ENCODE data around the gene MRPS27.
"Not testable (repeated sequence)": the region's sequence is repeated elsewhere in the genome, so short reads cannot be mapped to it uniquely, and the experiment has no call there.

The MRPS27 gene

GRCh38 chr5:72194846-72195245 lies 125.2 kb downstream of the MRPS27 start:
- peak; percentile 24 for DNase-seq

DNA sequence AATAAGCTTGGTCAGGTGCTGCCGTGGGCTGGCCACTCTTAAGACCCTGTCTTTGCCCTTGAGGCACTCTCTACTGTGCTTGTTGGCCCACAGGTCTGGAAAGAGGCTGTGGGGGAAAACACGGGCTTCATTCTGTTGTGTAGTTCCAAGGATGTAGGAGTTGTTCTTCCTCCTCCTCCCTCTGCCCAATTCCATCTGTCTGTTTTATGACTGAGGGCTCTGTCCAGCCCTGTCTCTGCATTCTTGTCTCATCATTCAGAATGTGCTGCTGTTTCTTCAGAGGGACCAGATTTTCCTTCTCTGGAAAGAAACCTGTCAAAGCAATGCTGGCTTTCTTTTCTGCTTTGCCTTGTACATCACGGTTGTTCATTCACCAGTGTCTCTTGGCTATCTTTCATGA lies 128.6 kb downstream of the MRPS27 start:
- DNase-seq = no peak

DNA sequence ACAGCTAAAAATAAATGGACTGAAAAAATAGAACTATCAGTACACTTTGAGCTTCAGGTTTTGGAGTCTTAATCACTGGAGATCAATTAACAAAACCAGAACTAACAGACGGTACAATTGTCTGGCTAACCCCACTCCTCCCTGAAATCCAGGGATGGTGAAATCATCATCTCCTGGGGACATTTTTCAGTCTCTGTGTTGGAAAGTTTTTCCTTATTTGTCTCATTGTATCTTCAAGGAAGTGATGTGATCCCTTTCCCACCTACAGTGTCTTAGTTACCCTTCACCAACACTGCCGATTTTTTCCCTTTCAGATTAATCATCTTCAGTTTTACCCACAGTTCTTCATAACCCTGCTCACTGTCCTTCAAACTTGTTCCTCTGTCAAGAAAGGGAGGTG lies 130.9 kb downstream of the MRPS27 start:
- no peak for DNase-seq

DNA sequence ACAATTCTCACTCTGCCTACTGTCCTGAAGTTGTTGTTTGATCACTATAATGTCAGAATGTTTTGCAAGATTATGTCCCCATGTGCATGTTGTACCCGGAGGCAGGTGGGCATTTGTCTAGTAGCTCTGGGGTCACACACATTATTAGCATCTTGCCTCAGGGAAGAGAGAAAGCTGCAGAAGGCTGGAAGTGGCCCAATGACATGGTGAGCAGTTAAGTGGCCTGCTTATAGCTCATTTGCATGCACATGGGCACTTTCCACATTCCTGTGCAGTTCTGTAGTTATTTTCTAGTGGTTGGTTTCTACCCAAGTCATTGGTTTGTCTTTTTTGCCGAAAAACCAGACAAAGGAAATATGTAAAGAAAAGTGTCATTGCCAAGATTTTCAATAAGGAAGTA lies 131.9 kb downstream of the MRPS27 start:
- DNase-seq = no peak

DNA sequence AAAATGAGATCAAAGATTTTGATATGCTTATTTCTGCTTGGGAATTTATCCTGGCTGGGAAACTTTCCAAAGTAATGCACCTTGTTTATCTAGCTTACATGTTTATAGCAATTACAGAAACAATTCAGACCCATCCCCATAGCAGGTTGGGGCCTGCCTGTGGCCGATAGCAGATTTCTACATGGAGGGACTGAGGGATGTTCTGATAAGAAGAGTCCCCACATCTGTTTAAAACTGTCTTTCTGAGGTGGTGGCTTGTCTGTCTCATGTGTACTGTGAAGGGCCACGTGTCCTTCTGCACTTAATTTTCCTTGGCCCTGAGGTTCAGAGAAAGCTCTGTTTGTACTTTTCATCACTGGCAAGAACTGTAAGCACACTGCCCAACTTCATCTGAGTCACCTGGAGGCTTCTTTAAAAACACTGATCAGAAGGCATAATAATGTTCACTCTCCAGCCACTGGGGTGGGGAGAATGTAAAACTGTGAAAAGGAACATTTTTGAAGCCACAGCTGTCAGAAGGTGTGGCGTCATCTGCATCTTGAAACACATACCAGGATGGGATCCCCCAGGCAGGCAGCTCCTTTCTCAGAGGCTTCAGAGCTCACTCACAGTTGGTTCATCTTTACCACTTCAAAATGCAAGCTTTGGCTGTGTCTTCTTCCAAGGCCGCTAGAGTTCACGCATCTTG lies 132.5 kb downstream of the MRPS27 start:
- DNase-seq = no peak

DNA sequence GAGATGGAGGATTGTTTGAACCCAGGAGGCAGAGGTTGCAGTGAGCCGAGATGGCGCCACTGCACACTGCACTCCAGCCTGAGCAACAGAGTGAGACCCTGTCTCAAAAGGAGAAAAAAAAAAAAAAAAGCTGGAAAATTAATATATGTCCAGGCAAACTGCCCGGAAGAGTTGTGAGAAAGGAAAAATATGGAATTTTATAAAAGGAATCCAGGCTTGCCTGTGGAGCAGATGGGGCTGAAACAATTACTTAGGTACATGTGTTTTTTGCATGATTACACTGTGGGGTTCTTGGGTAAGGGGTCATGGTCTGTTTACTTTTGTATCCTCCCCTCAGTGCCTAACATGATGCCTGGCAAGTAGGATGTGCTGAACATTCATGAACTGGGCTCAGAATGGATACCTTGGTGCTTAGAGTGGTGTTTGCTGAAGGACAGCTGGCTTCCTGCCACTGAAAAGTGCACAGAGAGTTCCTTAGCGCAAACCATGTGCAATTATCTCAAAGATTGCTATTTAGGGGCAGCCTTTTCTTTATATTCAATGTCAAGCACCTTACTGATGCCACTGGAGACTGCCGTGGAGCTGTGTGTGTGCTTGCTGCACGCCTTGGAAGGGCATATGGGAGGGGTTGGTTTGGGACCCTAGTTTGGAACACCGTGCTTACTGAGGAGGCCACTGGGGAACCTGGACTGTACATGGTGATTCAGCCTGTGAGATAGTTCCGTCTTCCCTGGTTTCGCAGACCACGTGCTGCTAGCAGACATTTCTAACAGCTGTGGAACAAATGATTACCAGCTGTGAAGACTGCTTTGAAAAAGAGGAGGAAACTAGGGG lies 134.3 kb downstream of the MRPS27 start:
- no peak for DNase-seq

- no peak for DNase-seq
Measured at GRCh38 chr5:72184408-72184807, 135.6 kb downstream of the MRPS27 start.

DNA sequence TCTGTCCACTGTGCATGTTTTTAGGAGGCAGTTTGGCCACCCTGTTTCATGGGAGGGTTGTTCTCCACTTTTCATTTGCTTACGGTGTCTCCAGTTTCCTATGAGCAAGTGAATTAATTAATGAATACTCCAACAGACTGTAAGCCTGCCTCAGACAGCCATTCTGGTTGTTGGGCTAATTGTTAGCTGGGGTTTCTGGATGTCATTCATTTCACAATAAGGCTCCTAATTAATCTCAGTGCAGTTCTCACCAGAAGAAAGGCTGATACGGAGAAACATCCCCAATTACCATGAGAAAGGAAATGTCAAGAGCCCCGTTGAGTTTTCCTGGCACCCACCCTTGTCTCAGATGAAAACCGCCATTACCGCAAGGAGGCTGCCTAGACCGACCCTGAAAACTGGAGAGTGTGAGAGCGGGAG lies 136.9 kb downstream of the MRPS27 start:
- DNase-seq = no peak

DNA sequence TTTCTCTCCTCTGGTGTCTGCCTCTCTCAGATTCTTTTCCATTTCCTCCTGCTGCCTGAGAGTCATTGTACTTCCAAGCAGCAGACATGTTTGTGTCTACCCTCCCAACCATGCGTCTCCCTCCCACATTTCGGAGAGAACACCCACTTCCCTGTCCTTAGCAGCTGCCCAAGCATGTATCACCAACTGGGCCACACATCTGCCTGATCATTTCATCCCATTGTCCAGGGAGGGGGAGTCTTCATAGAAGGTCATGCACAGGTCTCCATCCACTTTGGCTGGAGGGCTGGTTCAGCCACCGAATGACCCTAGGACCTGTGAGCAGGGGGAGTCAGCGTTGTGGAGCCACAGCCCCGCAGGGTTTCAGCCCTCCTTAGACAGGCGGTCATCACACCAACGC lies 137.4 kb downstream of the MRPS27 start:
- DNase-seq = no peak

GRCh38 chr5:72180925-72181324 lies 139.1 kb downstream of the MRPS27 start:
- DNase-seq = no peak

DNA sequence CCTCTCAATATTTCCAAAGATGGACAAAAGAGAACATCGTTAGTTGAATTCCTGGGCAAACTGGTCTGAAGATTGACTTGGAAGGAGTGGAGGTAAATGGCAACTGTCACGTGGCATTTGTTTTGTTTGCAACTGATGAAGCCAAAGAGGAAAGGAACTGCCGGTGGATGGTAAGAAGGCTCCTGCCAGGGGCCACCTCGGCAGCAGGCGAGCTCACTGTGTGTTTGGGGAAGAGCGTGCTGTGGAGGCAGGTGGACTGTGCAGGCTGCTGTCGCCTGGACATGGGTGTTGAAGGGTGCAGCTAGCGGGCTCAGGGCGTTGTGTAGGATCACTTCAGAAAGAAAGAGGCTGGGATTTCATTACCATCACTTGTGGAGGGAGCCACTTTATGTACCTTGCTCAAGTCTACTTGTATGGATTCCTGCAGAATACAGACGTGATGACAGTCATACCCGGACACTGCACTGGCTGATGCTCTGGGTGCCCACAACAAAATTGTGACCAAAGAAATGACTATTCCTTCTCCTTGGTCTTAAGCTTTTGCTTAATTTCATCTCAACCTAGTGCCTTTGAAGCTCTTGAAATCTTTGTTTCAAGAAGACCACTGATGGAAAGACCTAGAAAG lies 140.1 kb downstream of the MRPS27 start:
- DNase-seq = no peak

DNA sequence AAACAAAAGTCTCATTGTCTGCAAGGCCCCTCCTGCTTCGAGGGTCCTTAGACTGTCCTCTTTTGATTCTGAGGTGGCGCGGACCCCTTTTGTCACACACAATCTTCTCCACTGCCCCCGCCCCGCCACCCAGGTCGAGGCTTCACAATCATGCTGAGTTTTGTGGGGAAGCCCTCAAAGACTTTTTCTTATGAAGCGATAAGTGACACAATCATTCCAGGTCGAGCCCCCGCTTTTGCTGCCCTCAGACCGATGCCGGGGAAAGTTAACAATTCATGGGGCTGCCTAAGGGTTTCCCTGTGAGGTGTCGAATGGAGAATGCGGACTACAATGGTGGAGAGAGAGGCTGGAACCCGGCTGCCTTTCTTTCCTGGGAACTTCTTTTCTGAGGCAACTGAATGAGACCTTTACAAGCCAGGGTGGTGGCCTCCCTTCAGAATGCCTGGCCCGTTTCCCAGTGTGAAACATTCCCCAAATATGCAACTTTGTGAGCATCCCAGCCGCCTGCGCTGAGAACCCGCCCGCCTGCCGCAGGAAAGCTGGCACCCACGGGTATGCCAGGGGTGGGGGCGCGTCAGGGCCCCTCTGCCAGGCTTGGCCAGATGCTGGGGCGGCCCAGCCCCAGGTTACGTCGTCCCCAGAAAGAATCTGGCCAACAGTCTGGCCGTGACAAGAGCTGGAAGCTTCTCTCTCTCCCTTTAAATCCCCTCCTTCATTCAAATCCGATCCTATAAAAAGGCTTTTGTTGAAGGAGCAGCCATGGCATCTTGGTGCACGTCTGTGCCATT lies 140.8 kb downstream of the MRPS27 start:
- no peak for DNase-seq

GRCh38 chr5:72177538-72177937 lies 142.5 kb downstream of the MRPS27 start:
- DNase-seq = no peak

DNA sequence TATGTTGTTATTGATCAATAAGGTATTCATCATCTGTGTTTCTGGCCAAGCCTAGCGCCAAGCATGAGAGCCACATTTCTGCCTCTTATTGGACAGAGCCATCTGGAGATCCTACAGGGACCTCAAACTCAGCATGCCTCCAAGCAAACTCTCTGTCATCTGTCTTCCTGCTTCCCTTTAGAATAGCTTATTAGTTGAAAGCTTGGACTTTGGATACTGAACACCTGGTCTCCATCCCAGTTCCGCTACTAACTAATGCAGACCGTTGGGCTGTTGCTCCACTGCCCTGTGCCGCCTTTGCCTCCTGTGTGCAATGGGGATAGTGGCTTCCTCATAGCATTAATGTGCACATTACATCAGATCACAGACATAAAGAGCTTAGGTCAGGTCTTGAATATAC lies 147.3 kb downstream of the MRPS27 start:
- no peak for DNase-seq

DNA sequence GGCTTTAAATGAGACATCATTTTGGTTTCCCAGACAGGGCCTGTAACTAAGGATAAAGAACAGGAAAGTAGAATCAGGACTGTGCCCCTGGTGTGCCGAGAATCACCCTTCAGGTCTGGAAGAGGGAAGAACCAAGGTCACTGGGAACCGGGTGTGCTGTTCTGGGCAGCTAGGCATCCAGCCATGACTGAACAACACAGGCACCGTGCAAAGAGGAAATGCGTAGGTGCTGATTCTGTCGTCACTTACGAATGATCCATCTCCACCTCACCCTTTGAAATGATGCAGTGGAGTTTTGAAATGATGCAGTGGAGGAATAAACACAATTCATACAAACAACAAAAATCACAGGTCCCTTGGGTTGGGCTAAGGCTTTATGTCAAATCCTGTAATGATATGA lies 148.4 kb downstream of the MRPS27 start:
- no peak for DNase-seq

DNA sequence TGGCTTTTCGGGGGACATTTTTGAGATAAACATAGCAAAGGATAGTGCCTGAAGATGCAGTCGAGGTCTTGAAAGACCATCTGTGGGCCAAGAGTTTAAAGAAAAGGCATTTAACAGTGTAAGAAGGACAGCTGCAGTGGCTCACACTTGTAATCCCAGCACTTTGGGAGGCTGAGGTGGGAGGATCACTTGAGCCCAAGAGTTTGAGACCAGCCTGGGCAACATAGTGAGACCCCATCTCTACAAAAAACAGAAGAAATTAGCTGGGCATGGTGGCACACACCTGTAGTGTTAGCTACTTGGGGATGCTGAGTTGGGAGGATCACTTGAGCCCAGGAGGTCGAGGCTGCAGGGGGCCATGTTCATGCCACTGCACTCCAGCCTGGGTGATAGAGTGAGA lies 148.9 kb downstream of the MRPS27 start:
- DNase-seq = not testable (repeated sequence)

DNA sequence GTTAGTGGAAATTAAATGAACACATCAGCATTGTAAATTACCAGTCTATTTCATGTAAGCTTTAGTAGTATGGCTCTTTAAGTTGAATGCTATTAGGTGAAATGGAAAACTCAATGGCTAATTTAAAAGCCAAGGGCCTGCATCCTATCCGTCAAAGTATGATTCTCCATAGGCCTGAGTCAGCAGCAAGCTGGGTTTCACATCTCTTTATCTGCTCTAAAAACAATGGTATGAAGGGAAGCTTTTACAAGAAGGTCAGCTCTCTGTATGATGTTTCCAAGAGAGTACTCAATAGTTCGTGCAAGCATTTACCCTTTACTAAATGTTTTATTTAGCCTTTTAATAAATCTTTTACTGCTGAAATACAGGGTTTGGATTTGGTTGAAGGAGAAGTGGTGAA lies 149.9 kb downstream of the MRPS27 start:
- no peak for DNase-seq
